Fibroblast of lung (primary cell): ENCODE measurements around the gene SYN1. TPM values are rescaled to one million over a fixed set of nuclear protein-coding genes. Genes with fewer than 3 reads are reported as not detected.

Experiments
- DNase-seq, 2 donors: peaks; one replicate each; pipeline versions ENCODE4 v3.0.0 to v3.0.0-alpha.2; 2010; ENCODE audit warnings: low read depth in 2 of 2
- H2AFZ ChIP-seq: 2 replicates; pipeline ENCODE4 v1.5.1; 2012; ENCODE audit warnings: low read length, control low read depth, inconsistent platforms
- H3K27ac ChIP-seq: 2 replicates; pipeline ENCODE4 v1.5.1; 2011; ENCODE audit warnings: low read length, control low read depth; ENCODE audit not compliant: insufficient read depth
- H3K27me3 ChIP-seq: 2 replicates; pipeline ENCODE4 v1.5.1; 2011; ENCODE audit warnings: mild to moderate bottlenecking, low read length; ENCODE audit not compliant: control insufficient read depth, insufficient read depth
- H3K36me3 ChIP-seq: 2 replicates; pipeline ENCODE4 v1.5.1; 2011; ENCODE audit warnings: low read length; ENCODE audit not compliant: control insufficient read depth, insufficient read depth
- H3K4me1 ChIP-seq: 2 replicates; pipeline ENCODE4 v1.5.1; 2011; ENCODE audit warnings: low read length; ENCODE audit not compliant: control insufficient read depth, insufficient read depth; ENCODE audit errors: extremely low read depth
- H3K4me2 ChIP-seq: 2 replicates; pipeline ENCODE4 v1.5.1; 2011; ENCODE audit warnings: low read length, control low read depth; ENCODE audit not compliant: insufficient read depth; ENCODE audit errors: extremely low read depth
- H3K4me3 ChIP-seq, 4 experiments: fragments of 200-600 bp in 1 of 4; sonication (generic) in 1 of 4; replicated peaks in 1 of 4; 2 replicates each; pipeline ENCODE4 v1.5.1; 2011 to 2016; ENCODE audit warnings: low read length in 4 of 4, low read depth in 3 of 4, mild to moderate bottlenecking in 3 of 4, control low read depth in 2 of 4, inconsistent platforms in 1 of 4, mixed read lengths in 1 of 4; ENCODE audit not compliant: insufficient read depth in 1 of 4; ENCODE audit errors: control extremely low read depth in 1 of 4
- H3K79me2 ChIP-seq: 2 replicates; pipeline ENCODE4 v1.5.1; 2012; ENCODE audit warnings: mild to moderate bottlenecking, low read length, inconsistent platforms; ENCODE audit not compliant: control insufficient read depth, insufficient read depth
- H3K9ac ChIP-seq: 2 replicates; pipeline ENCODE4 v1.5.1; 2011; ENCODE audit warnings: mild to moderate bottlenecking, low read length, control low read depth; ENCODE audit not compliant: insufficient read depth
- H3K9me3 ChIP-seq: 2 replicates; pipeline ENCODE4 v1.5.1; 2012; ENCODE audit warnings: low read depth, low read length; ENCODE audit not compliant: control insufficient read depth, insufficient read depth
- H4K20me1 ChIP-seq: 2 replicates; pipeline ENCODE4 v1.5.1; 2011; ENCODE audit warnings: low read length; ENCODE audit not compliant: control insufficient read depth, insufficient read depth; ENCODE audit errors: extremely low read depth
- CTCF ChIP-seq, 2 donors: IDR thresholded peaks in 1 of 2; conservative IDR thresholded peaks in 1 of 2; 1 replicate in 1 of 2; 2 replicates in 1 of 2; pipeline ENCODE4 v1.5.1; 2011 to 2012; ENCODE audit warnings: low read length in 2 of 2, control low read depth in 1 of 2, inconsistent platforms in 1 of 2, low read depth in 1 of 2, mild to moderate bottlenecking in 1 of 2
- EZH2 ChIP-seq: IDR thresholded peaks from 2 replicates; pipeline ENCODE4 v1.5.1; 2012; ENCODE audit warnings: low read length, control low read depth, mild to moderate bottlenecking; ENCODE audit errors: missing control alignments
- polyA plus RNA-seq, 2 donors: library from polyadenylated mRNA; depleted of rRNA in 1 of 2; stranded (reverse) in 1 of 2; unstranded in 1 of 2; fragments of >200 nt; gene quantifications; 2 replicates each; pipeline ENCODE4 v1.2.1, GENCODE V29; 2011 to 2012; ENCODE audit warnings: missing spikeins in 1 of 2
- total RNA-seq: library from RNA; depleted of rRNA; stranded (reverse); fragments of >200 nt; gene quantifications from 2 replicates; pipeline ENCODE4 v1.2.1, GENCODE V29; 2014

SYN1 gene
- total and polyA plus RNA-seq, 2 donors (not counting 1 experiment from before 2014, with no cell fraction given) = 0.17 to 0.56 TPM

DNA sequence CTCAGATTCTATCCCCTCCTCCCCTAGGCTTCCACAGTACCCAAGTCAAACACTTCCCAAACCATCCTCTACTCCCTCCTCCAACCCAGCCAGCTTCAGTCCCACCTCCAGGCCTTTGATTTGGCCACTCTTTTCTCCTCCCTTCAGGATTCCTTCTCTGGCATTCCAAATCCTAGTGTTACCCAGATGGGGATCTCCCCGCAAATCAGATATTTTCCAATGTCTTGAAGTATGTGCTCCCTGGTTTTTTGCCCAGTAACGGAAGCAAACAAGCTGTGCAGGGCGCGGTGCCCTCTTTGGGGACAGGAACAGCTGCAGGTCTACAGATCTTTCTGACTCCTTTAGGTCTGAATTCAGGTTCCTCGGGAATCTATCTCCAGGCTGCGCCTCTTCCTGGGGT lies 2.2 kb upstream of the SYN1 start:
- H3K4me3 ChIP-seq = no peak overlapping the region
- H3K4me2 ChIP-seq = no peak overlapping the region
- H3K79me2 ChIP-seq = no peaks in the 10 kb centered on the region
- TF ChIP-seq EZH2 (no peak), CTCF (conservative IDR thresholded peaks at IDR 0.05 in 1 of 2, IDR thresholded peaks at IDR 0.05 in 1 of 2; ENCODE audit: low read depth in 1 of 2, low read length in 2 of 2) (no peak)
- H3K27ac ChIP-seq = no peak overlapping the region
- peaks cover 3% of the 10 kb centered on the region for H3K4me1 ChIP-seq
- no peak for DNase-seq
- no peak overlapping the region for H3K9ac ChIP-seq
- no peak overlapping the region for H2AFZ ChIP-seq
- peaks cover 5% of the 10 kb centered on the region for H3K27me3 ChIP-seq
- no peaks in the 10 kb centered on the region for H4K20me1 ChIP-seq
- H3K9me3 ChIP-seq = no peaks in the 10 kb centered on the region
- no peaks in the 10 kb centered on the region for H3K36me3 ChIP-seq

DNA sequence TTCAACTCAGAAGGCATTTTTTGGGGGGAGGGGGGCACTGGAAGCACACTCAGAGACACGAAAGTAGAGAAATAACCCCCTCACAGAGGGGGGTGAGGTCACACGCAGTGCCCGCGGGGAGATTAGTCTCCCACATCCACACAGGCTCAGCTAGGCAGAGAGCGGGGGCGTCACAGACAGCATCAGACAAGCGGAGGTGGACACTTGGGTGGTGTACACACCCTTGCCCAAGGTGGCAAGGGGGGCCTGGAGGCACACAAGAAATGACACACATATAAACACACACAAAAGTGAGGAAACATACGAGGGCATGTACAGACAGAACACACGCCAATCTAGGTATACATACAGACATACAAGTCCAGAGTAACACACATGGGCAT lies 637 bp upstream of the SYN1 start:
- Histone ChIP-seq H3K27me3 (peaks cover 5% of the 10 kb centered on the region), H3K4me2 (no peak overlapping the region), H3K79me2 (no peaks in the 10 kb centered on the region), H4K20me1 (no peaks in the 10 kb centered on the region), H3K9ac (no peak overlapping the region), H3K9me3 (no peaks in the 10 kb centered on the region), H2AFZ (no peak overlapping the region), H3K4me3 (no peak overlapping the region), H3K36me3 (no peaks in the 10 kb centered on the region), H3K4me1 (peaks cover 3% of the 10 kb centered on the region), H3K27ac (no peak overlapping the region)
- TF ChIP-seq EZH2 = no peak
- TF ChIP-seq CTCF (conservative IDR thresholded peaks at IDR 0.05 in 1 of 2, IDR thresholded peaks at IDR 0.05 in 1 of 2; ENCODE audit: low read depth in 1 of 2, low read length in 2 of 2) = no peak
- no peak for DNase-seq

DNA sequence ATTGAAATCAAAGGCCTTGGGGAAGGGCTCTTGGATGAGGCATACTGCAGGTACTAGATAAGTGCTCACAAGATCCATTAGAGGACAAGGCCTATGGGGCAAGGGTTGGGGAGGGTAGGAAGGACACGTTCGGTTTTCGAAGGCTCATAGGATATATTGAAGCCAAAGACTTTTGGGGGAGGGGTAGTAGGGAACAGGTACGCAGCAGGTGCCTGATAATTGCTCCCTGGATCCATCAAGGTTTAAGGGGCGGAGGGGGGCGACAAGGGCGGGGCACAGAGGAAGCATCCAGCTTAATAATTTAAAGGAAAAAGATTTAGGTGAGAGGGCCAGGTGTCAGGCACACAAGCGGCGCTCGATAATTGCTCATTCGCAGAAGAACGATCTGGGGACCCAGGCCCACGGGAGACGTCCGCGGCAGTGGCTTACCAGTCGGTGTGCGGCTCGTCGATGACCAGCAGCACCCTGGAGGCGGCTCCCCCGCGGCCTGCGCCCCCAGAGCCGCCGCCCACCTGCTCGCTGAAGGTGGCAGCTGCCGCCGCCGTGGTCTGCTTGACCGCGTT lies 653 bp downstream of the SYN1 start:
- Histone ChIP-seq H3K27ac (no peak overlapping the region), H3K36me3 (no peaks in the 10 kb centered on the region), H3K9ac (no peak overlapping the region), H4K20me1 (no peaks in the 10 kb centered on the region), H3K79me2 (no peaks in the 10 kb centered on the region), H3K4me1 (peaks cover 3% of the 10 kb centered on the region), H3K9me3 (no peaks in the 10 kb centered on the region), H3K4me3 (peak overlapping the region in 1 of 4 experiments; percentile 48), H3K4me2 (no peak overlapping the region), H2AFZ (no peak overlapping the region), H3K27me3 (peaks cover 5% of the 10 kb centered on the region)
- no peak for TF ChIP-seq CTCF (conservative IDR thresholded peaks at IDR 0.05 in 1 of 2, IDR thresholded peaks at IDR 0.05 in 1 of 2; ENCODE audit: low read depth in 1 of 2, low read length in 2 of 2)
- TF ChIP-seq EZH2 = no peak
- DNase-seq = no peak
